Coronary artery (tissue), 2 donors: ENCODE data around the gene R3HDM2.

ENCODE experiments used
- DNase-seq: peaks from one replicate; pipeline ENCODE4 v3.0.0-alpha.2; 2017; ENCODE audit warnings: low spot score
- H3K27ac ChIP-seq, 2 donors: fragments of 200-600 bp; sonication (generic); one replicate each; pipeline ENCODE4 v1.5.1; 2016 to 2019
- H3K4me3 ChIP-seq: fragments of 200-600 bp; sonication (generic); 2 replicates; pipeline ENCODE4 v1.5.1; 2016; ENCODE audit warnings: mild to moderate bottlenecking, moderate library complexity
- TF ChIP-seq, protein P1 (sequence below): fragments of 200-600 bp; sonication (generic); IDR thresholded peaks from one replicate; pipeline ENCODE4 v1.5.1; 2019; ENCODE audit warnings: antibody characterized with exemption

R3HDM2 gene

DNA sequence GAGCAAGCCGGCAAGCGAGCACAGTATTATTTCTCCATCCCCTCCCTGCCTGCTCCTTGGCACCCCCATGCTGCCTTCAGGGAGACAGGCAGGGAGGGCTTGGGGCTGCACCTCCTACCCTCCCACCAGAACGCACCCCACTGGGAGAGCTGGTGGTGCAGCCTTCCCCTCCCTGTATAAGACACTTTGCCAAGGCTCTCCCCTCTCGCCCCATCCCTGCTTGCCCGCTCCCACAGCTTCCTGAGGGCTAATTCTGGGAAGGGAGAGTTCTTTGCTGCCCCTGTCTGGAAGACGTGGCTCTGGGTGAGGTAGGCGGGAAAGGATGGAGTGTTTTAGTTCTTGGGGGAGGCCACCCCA, 218.2 kb downstream of the R3HDM2 start:
- no peak for DNase-seq
- Histone ChIP-seq H3K4me3 (no peak overlapping the region), H3K27ac (peak overlapping the region; percentile 27 to 62)
- TF ChIP-seq, protein P1, sequence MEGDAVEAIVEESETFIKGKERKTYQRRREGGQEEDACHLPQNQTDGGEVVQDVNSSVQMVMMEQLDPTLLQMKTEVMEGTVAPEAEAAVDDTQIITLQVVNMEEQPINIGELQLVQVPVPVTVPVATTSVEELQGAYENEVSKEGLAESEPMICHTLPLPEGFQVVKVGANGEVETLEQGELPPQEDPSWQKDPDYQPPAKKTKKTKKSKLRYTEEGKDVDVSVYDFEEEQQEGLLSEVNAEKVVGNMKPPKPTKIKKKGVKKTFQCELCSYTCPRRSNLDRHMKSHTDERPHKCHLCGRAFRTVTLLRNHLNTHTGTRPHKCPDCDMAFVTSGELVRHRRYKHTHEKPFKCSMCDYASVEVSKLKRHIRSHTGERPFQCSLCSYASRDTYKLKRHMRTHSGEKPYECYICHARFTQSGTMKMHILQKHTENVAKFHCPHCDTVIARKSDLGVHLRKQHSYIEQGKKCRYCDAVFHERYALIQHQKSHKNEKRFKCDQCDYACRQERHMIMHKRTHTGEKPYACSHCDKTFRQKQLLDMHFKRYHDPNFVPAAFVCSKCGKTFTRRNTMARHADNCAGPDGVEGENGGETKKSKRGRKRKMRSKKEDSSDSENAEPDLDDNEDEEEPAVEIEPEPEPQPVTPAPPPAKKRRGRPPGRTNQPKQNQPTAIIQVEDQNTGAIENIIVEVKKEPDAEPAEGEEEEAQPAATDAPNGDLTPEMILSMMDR, result no peak

DNA sequence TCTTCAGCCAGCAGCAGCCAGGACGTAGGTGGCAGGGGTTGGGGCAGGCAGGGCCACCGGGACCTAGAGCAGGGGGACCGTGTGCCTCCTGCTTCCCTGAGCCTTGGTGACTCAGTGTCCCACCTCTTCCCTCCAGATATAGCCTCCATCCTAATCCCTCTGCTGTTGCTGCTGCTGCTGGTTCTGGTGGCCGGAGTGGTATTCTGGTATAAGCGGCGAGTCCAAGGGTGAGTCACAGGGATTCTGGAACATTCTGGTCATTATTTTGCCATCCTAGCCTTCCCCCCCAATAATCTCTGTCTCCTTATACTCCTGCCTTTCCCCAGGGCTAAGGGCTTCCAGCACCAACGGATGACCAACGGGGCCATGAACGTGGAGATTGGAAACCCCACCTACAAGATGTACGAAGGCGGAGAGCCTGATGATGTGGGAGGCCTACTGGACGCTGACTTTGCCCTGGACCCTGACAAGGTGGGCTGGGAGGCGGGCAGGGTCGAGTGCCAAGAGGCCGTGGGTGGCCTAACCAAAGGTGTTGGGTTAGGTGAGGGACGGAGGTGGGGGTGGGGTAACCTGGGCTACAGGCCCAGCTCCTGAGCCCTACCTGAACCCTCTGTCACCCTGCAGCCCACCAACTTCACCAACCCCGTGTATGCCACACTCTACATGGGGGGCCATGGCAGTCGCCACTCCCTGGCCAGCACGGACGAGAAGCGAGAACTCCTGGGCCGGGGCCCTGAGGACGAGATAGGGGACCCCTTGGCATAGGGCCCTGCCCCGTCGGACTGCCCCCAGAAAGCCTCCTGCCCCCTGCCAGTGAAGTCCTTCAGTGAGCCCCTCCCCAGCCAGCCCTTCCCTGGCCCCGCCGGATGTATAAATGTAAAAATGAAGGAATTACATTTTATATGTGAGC, 218.8 kb downstream of the R3HDM2 start:
- H3K27ac ChIP-seq, result peak overlapping the region in 1 of 2 donors; percentile 62
- no peak for DNase-seq
- no peak overlapping the region for H3K4me3 ChIP-seq
- TF ChIP-seq, protein P1, result no peak

GRCh38 chr12:57210926-57211692, 219.7 kb downstream of the R3HDM2 start:
- H3K27ac ChIP-seq, result peak overlapping the region in 1 of 2 donors; percentile 62
- no peak overlapping the region for H3K4me3 ChIP-seq
- no peak for DNase-seq
- TF ChIP-seq, protein P1, result no peak

DNA sequence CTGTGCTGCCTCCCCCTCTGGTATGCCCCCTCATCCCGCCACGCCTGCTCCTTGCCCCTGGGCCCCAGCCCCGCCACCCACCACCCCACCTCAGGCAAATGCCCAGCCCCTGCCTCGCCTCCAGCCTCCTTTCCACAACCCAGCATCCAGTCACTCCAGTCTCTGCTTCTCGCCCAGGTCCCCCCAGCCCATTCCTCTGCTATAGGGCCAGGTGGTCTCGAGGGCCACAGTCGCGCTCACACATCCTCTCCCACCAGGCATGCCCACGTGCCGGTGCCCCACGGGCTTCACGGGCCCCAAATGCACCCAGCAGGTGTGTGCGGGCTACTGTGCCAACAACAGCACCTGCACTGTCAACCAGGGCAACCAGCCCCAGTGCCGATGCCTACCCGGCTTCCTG, 220.4 kb downstream of the R3HDM2 start:
- Histone ChIP-seq H3K27ac (no peak overlapping the region), H3K4me3 (no peak overlapping the region)
- TF ChIP-seq, protein P1, result no peak
- no peak for DNase-seq

- peak overlapping the region in 1 of 2 donors; percentile 68 for H3K27ac ChIP-seq
- DNase-seq, result no peak
- TF ChIP-seq, protein P1, result no peak
- H3K4me3 ChIP-seq, result no peak overlapping the region
Observed at GRCh38 chr12:57209916-57210315, 220.9 kb downstream of the R3HDM2 start.

DNA sequence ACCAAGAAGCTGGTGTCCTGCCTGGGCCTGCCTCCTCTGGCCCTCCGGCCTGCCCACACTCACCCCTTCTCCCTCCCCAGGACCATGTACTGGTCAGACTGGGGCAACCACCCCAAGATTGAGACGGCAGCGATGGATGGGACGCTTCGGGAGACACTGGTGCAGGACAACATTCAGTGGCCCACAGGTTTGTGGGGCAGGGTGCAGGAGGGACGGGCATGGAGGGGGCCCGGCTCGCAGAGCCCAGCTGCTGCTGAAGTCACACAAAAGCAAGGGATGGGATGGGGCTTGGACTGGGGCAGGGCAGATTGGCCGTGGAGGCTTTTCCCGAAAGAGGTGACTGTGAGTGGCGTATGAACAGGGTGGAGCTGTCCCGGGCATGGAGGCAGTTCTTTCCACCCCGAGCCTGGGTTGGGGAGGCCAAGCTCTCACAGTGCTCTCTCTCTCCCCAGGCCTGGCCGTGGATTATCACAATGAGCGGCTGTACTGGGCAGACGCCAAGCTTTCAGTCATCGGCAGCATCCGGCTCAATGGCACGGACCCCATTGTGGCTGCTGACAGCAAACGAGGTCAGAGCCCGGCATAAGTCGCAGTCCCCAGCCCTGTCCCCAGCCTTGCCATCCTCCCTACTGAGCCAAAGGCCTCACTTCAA, 222.1 kb downstream of the R3HDM2 start:
- Histone ChIP-seq H3K27ac (peak overlapping the region in 1 of 2 donors; percentile 68), H3K4me3 (no peak overlapping the region)
- TF ChIP-seq, protein P1, result no peak
- no peak for DNase-seq
